G401 (cell line): ENCODE measurements around the gene NDUFAF2. TPM values are rescaled to one million over a fixed set of nuclear protein-coding genes. Genes with fewer than 3 reads are reported as not detected.
"Not testable (repeated sequence)": the region's sequence is repeated elsewhere in the genome, so short reads cannot be mapped to it uniquely, and the experiment has no call there.

Source experiments
- DNase-seq: peaks from one replicate; pipeline ENCODE4 v3.0.0-alpha.2; 2015; ENCODE audit warnings: low spot score
- in situ Hi-C: cut with HindIII; loops from 2 replicates; pipeline ENCODE4 v1.10.0; 2016; ENCODE audit warnings: low sequenced_read_pairs, mixed read lengths
- total RNA-seq: library from RNA; depleted of rRNA; stranded (reverse); fragments of >200 nt; shearing (Covaris generic); gene quantifications from 2 replicates; pipeline ENCODE4 v1.2.3, GENCODE V29; 2014

The NDUFAF2 gene
- total RNA-seq, 1 experiment from 2014 or later = 87.6 TPM

GRCh38 chr5:61029456-61030162 lies 84.6 kb downstream of the NDUFAF2 start:
- in situ Hi-C loops = no loop called here
- no peak for DNase-seq

GRCh38 chr5:61030163-61030482 lies 85.1 kb downstream of the NDUFAF2 start:
- DNase-seq = no peak
- in situ Hi-C loops = no loop called here

- in situ Hi-C loops, DNase-seq: not testable (repeated sequence)
Observed at GRCh38 chr5:61031301-61031700, 86.3 kb downstream of the NDUFAF2 start.

DNA sequence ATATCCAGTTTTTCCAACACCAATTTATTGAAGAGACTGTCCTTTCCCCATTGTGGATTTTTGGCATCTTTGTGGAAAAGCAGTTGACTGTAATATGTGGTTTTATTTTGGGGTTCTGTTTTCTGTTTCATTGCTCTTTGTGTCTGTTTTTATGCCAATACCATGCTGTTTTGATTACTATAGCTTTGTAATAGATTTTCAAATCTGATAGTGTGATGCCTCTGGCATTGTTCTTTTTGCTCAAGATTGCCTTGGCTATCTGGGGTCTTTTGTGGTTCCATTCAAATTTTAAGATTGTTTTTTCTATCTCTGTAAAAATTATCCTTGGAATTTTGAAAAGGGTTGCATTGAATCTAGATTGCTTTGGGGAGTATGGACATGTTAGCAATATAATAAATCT lies 99.5 kb downstream of the NDUFAF2 start:
- no peak for DNase-seq
- in situ Hi-C loops = no loop called here

GRCh38 chr5:61047346-61047745 lies 102.3 kb downstream of the NDUFAF2 start:
- in situ Hi-C loops = no loop called here

DNA sequence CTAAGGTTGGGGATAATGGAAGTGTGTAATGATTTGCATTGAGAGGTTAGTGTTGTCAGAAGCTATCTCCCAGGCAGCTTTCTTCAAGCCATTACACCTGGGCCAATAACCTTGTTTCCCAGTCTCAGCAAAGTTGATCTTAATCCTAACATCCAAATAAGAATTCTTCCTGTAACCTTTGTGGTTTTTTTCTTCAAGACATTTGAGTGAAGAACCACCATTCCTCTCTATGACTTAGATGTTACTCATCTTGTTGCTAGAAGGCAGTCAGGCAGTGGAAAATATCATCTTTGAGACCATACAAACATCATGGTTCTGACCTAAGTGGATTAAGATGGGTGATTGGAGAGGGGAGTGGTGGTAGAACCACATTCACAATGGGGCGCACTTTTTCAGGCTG lies 103.5 kb downstream of the NDUFAF2 start:
- DNase-seq = no peak
- in situ Hi-C loops = no loop called here

More at GRCh38 chr5:61047346-61047745, 102.3 kb downstream of the NDUFAF2 start:
- no peak for DNase-seq

DNA sequence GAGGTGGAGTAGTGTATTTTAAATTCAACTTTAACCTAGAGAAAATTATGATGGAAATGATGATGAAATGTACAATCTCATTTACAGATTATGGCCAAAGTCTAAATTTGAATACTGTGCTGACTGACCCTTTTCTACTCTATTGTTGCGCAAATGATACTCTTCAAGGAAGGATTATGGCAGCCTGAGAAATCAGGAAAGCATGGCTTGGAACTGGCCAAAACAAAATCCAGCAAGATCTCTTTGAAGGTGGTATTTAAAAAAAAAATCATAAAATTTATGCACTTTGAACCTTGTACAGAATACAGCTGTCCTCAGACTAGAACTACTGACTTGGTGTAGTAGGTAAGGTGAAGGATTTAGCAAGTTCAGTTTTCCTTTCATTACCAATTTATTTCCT lies 105.3 kb downstream of the NDUFAF2 start:
- DNase-seq = no peak
- in situ Hi-C loops = no loop called here

GRCh38 chr5:61051267-61051666 lies 106.3 kb downstream of the NDUFAF2 start:
- no peak for DNase-seq
- in situ Hi-C loops = no loop called here

- DNase-seq = no peak
- in situ Hi-C loops = no loop called here
Observed at GRCh38 chr5:61052882-61053281, 107.9 kb downstream of the NDUFAF2 start.

GRCh38 chr5:61053937-61054336 lies 108.9 kb downstream of the NDUFAF2 start:
- in situ Hi-C loops = no loop called here
- DNase-seq = no peak

- peak; percentile 46 for DNase-seq
- in situ Hi-C loops = no loop called here
Observed at GRCh38 chr5:61055434-61056006, 110.5 kb downstream of the NDUFAF2 start.

DNA sequence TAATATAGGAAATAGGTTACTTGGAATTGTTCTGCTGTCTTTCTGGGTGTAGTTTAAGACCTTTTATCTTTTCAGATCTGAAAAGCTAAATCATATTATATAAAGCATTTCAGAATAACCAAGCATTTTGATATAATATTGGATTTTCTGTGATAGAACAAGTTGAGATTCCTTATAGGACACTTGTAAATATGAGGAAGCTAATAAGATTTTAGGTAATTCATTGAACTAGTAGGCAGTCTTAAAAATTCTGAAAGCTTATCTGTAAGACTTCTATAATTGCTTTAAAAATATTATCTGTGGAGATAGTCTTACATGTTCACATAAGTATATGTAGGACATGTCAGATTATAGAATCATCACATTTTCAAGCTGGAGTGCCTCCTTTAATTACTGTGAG lies 114.5 kb downstream of the NDUFAF2 start:
- in situ Hi-C loops = no loop called here
- DNase-seq = no peak

- no peak for DNase-seq
- in situ Hi-C loops = no loop called here
Observed at GRCh38 chr5:61069150-61069549, 124.1 kb downstream of the NDUFAF2 start.

DNA sequence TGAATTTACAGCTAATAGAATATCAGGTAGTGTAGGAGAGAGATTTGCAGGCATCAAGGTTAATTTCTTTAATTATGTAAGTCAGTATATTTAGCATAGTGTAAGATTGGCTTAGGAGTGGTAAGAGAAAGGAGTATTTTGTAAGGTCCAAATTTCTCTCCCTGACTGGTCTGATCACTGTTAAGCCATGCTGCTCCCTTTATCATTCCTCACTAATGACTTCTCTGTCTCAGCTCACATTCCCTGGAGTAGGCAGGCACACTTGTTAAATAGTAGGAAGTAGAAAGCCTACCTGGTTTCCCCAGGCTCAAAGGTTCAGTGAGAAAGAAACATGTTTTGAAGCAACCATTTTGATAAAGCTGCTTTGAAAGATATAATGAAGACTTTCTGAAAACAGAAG lies 126.5 kb downstream of the NDUFAF2 start:
- in situ Hi-C loops = no loop called here
- DNase-seq = no peak

DNA sequence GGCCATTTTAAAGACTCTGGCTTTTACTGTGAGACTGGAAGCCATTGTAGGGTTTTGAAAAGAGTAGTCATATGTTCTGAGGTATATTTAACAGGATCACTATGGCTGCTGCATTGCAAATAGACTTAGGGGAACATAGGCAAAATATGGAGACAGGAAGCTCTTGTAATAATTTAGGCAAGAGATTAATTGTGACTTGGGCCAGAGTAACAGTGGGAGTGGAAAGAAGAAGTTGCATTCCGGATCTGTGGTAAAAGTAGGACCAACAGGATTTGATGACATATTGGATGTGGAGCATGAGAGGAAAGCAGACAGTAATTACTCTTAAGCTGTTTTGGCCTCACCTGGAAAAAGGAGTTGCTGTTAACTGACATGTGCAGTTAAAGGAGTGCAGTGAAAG lies 131.6 kb downstream of the NDUFAF2 start:
- DNase-seq = no peak
- in situ Hi-C loops = no loop called here

DNA sequence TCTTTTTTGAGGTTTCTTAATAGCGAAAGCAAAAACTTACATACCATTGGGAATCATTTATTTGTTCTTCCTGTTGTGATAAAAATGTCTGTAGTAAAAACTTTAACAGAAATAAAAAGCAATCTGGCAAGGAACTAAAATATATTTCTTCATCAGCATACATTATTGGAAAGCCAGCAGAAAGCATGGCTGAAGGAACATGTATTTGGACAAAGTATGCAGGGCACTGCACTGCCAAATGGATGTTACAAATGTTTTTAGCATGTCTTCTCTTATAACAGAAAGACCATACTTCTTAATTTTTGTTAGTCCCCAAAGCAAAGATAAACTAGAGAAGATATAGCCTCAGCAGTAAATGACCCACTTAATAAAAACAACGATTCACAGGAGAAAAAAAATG lies 136.7 kb downstream of the NDUFAF2 start:
- DNase-seq = no peak
- in situ Hi-C loops = no loop called here

DNA sequence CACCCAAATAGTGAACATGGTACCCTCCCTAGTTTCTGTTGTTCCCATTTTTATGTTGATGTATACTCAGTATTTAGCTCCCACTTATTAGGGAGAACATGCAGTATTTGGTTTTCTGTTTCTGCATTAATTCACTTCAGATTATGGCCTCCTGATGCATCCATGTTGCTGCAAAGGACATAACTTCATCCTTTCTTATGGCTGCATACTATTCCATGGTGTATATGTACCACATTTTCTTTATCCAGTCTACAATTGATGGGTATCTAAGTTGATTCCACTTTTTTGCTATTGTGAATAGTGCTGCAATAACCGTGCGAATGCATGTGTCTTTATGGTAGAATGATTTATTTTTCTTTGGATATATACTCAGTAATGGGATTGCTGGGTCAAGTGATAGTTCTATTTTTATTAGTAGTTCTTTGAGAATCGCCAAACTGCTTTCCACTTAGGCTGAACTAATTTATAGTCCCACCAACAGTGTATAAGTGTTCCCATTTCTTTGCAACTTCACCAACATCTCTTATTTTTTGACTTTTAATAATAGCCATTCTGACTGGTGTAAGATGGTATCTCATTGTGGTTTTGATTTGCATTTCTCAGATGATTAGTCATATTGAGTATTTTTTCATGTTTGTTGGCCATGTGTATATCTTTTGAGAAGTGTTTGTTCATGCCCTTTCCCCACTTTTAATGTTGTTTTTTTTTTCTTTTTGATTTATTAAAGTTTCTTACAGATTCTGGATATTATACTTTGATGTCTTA lies 137.7 kb downstream of the NDUFAF2 start:
- in situ Hi-C loops = no loop called here
- no peak for DNase-seq

DNA sequence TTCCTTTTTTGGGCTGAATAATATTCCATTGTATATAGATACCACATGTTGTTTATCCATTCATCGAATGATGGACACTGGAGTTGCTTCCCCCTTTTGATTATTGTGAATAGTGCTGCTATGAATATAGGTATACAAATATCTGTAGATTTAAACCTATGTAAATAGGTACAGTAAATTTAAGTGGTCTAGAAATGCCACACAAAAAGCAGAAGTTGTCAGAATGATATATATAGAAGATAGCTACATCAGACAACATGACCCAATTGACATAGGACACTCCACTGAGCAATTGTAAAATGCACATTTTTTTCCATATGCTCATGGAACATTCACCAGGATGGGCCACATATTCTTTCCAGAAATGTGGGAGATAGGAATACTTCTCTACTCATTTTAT lies 139.7 kb downstream of the NDUFAF2 start:
- in situ Hi-C loops = no loop called here
- DNase-seq = no peak

- in situ Hi-C loops = no loop called here
- no peak for DNase-seq
Observed at GRCh38 chr5:61085885-61086284, 140.9 kb downstream of the NDUFAF2 start.

- no peak for DNase-seq
- in situ Hi-C loops = no loop called here
Observed at GRCh38 chr5:61087921-61088320, 142.9 kb downstream of the NDUFAF2 start.

GRCh38 chr5:61089351-61089750 lies 144.3 kb downstream of the NDUFAF2 start:
- no peak for DNase-seq
- in situ Hi-C loops = no loop called here
